ENCODE results near the gene HOXB5. TPM values are rescaled to one million over a fixed set of nuclear protein-coding genes. Genes with fewer than 3 reads are reported as not detected.

The HOXB5 gene
- total and polyA plus RNA-seq, 3 donors from 2014 or later, result 0.50 to 1.7 (median 0.71) TPM

DNA sequence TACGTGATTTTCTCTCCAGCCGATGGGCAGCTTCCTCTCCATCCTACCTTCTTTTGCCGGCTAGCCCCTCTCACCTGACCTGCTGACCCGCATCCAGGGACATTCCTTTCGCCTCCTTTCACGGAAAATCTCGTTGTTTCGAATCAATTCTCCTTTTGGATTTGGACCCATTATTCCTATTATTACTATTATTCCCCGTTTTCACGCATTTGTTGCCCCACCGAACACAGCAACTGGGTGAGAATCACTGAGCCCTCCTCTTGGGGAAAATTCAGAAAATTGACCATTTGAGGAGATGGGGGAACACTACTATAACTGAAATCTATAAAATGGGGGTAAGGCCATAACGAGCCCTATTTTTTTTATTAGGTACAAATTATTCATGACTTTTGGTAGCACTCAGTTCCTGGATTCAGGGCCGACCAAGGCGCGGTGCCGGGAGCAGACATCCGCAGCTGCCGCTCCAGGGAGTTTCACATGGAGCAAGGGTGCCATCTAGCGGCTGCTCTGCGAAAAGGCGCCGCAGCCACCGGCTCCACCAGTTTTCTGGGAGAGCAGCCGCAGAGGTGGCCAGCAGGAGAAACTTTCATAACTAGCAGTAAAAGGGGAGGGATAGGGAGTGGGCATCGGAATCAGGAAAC is 24.8 kb upstream of the HOXB5 start:
- H3K27me3 ChIP-seq, result peaks cover 9% of the 10 kb centered on the region
- no peak overlapping the region for H3K4me3 ChIP-seq
- DNase-seq, result peak; percentile 92
- no peaks in the 10 kb centered on the region for H3K4me1 ChIP-seq
- no peaks in the 10 kb centered on the region for H3K9me3 ChIP-seq
- WGBS, 2 donors, result 2 to 5% methylated on average over 25 of the region's 25 CpGs
- TF ChIP-seq POLR2A (IDR thresholded peaks at IDR 0.05), result no peak
- TF ChIP-seq, protein P1, sequence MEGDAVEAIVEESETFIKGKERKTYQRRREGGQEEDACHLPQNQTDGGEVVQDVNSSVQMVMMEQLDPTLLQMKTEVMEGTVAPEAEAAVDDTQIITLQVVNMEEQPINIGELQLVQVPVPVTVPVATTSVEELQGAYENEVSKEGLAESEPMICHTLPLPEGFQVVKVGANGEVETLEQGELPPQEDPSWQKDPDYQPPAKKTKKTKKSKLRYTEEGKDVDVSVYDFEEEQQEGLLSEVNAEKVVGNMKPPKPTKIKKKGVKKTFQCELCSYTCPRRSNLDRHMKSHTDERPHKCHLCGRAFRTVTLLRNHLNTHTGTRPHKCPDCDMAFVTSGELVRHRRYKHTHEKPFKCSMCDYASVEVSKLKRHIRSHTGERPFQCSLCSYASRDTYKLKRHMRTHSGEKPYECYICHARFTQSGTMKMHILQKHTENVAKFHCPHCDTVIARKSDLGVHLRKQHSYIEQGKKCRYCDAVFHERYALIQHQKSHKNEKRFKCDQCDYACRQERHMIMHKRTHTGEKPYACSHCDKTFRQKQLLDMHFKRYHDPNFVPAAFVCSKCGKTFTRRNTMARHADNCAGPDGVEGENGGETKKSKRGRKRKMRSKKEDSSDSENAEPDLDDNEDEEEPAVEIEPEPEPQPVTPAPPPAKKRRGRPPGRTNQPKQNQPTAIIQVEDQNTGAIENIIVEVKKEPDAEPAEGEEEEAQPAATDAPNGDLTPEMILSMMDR (IDR thresholded peaks at IDR 0.05), result peak; percentile 93 to 96 (median 93)
- intact Hi-C loops (cut with DNase I; ENCODE audit: low total_unique reads), result no loop called here
- H3K36me3 ChIP-seq (ENCODE audit: low read depth, missing control alignments), result no peaks in the 10 kb centered on the region
- H3K27ac ChIP-seq, result no peak overlapping the region

DNA sequence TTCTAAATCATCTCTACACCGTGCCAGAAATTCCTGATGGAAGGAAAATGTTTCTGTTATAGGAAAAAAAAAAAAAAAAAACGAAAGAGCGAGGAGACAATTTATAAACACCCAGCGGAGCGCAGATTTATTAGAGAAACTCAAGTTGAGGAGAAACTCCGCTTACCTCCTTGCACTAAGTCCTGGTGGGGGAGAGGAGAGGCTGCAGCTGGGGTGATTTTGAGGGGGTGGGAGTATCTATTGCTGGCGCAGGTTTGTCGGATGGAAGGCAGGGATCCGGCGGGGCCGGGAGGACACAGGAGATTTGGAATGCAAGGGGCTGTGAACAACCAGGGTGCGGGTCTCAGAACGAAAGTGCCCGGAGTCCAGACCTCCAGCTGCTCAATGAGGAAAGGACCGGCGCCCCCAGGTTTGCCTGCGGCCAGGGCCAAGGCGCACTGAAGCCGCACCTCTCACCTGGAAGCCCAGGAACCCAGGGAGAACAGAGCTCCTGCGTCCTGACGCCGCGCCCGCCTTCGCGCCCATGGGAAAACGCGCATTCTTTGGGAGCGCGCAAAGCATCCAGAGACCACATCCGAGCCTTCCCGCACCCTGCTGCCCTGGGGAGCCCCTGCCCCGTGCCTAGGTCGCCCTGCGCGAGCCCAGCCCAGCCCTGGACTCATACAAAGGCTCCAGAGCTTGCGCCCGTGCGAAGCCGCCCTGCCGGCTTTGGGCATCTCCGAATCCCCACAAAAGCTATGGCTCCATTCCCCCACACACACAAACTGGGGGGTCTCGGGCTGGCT is 24.1 kb upstream of the HOXB5 start:
- intact Hi-C loops (cut with DNase I; ENCODE audit: low total_unique reads), result no loop called here
- H3K27ac ChIP-seq, result no peak overlapping the region
- no peaks in the 10 kb centered on the region for H3K36me3 ChIP-seq (ENCODE audit: low read depth, missing control alignments)
- H3K9me3 ChIP-seq, result no peaks in the 10 kb centered on the region
- no peak overlapping the region for H3K4me3 ChIP-seq
- H3K4me1 ChIP-seq, result peaks cover 1% of the 10 kb centered on the region
- H3K27me3 ChIP-seq, result peaks cover 9% of the 10 kb centered on the region
- 7 to 8% methylated on average over 19 to 39 of the region's 43 CpGs for WGBS, 2 donors
- DNase-seq, result no peak
- TF ChIP-seq, protein P1 (IDR thresholded peaks at IDR 0.05), result no peak
- TF ChIP-seq POLR2A (IDR thresholded peaks at IDR 0.05), result no peak

DNA sequence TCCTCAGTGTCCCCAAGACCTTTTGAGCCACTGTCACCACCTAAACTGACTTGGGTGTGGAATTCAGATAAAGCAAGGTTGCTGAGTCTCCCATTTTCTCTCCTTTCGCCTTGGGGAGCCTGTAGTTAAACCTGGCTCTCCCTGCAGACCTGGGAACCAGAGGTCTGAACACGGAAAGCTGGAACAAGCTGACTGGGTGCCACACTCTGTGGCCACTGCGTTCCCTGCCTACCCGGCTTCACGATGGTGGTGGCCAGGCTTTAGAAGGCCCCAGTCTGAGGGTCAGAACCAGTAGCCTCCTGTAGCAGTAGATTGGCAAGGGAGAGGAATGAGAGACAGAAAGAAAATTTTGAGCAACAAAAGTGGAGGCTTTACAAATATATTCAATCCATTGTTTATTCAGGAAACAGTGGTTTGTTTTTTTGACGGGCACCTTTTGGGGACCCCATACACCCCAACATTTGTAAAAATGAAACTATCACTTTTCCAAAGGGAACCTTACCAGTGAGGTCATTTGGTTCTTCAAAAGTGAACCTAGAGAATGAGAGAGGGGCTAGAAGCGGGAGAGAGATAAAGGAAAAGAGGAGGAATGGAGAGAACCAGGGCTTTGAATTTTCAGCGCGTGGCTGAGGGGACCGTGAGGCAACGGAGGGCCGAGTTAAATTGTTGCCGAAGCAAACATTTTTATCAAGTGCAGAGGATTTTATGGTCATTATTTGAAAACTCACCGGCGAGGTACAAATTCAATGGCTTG is 23.3 kb upstream of the HOXB5 start:
- Histone ChIP-seq H3K36me3 (ENCODE audit: low read depth, missing control alignments) (no peaks in the 10 kb centered on the region), H3K9me3 (no peaks in the 10 kb centered on the region), H3K27ac (no peak overlapping the region), H3K4me1 (peaks cover 4% of the 10 kb centered on the region), H3K4me3 (no peak overlapping the region), H3K27me3 (peaks cover 9% of the 10 kb centered on the region)
- DNase-seq, result no peak
- TF ChIP-seq POLR2A (IDR thresholded peaks at IDR 0.05), result no peak
- TF ChIP-seq, protein P1 (IDR thresholded peaks at IDR 0.05), result no peak
- WGBS, 2 donors, result 17% methylated on average over 15 of the region's 15 CpGs
- intact Hi-C loops (cut with DNase I; ENCODE audit: low total_unique reads), result no loop called here

DNA sequence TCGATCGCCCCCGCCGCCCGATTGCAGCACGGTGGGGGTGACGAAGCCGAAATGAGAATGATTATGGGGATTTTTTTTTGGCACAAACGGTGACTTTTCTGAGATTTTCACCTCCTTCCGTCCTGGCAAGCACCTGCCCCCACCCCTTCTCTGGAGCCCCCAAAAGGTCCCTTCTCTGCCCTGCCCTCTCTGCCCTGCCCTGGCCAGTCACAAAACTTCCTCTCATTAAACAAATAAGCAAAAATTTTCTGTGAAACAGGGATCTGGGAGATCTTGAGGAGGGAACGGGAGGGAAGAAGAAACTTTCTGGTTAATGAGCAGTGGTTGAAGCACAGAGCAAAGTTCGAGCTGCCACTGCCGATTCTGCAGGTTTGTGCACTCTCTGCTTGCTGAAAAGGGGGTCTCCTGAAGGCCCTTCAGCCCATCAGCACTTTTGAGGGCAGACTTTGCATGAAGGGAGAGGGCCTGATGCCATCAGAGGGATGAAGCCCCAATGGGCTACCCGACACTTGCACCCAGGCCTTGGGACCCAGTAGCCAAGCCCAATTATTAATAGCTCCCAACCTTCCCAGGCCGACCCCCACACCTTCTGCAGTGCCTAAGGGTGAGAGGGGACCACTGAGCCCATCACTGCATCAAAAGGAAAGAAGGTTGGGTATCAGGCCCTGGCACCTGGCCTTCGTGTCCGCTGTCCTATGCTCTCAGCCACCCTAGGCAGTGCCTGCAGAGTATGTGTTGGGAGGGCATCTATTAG is 22.6 kb upstream of the HOXB5 start:
- DNase-seq, result no peak
- Histone ChIP-seq H3K9me3 (no peaks in the 10 kb centered on the region), H3K4me3 (no peak overlapping the region), H3K27ac (no peak overlapping the region), H3K4me1 (peaks cover 4% of the 10 kb centered on the region), H3K27me3 (peaks cover 9% of the 10 kb centered on the region), H3K36me3 (ENCODE audit: low read depth, missing control alignments) (no peaks in the 10 kb centered on the region)
- 16 to 24% methylated on average over 14 to 17 of the region's 17 CpGs for WGBS, 2 donors
- intact Hi-C loops (cut with DNase I; ENCODE audit: low total_unique reads), result no loop called here
- TF ChIP-seq, protein P1 (IDR thresholded peaks at IDR 0.05), result no peak
- TF ChIP-seq POLR2A (IDR thresholded peaks at IDR 0.05), result no peak

All from testis (tissue), 3 donors.